Raji (cell line): ENCODE data around the gene BMPER.

Source experiments
- POLR2A ChIP-seq: IDR thresholded peaks from 2 replicates; pipeline ENCODE4 v1.6.1; 2011; ENCODE audit warnings: low read depth, low read length, control low read depth; ENCODE audit not compliant: insufficient read depth

BMPER gene

GRCh38 chr7:33964417-33965182 lies 59.3 kb downstream of the BMPER start:
- no peak for TF ChIP-seq POLR2A

- TF ChIP-seq POLR2A, result no peak
Observed at GRCh38 chr7:33965183-33965744, 59.9 kb downstream of the BMPER start.

GRCh38 chr7:33968591-33968990 lies 63.3 kb downstream of the BMPER start:
- no peak for TF ChIP-seq POLR2A

- TF ChIP-seq POLR2A, result no peak
Observed at GRCh38 chr7:33970536-33970935, 65.2 kb downstream of the BMPER start.

GRCh38 chr7:33971106-33971505 lies 65.8 kb downstream of the BMPER start:
- TF ChIP-seq POLR2A, result no peak

- TF ChIP-seq POLR2A, result no peak
Observed at GRCh38 chr7:33973231-33974015, 68.1 kb downstream of the BMPER start.

GRCh38 chr7:33979300-33979806 lies 74.0 kb downstream of the BMPER start:
- TF ChIP-seq POLR2A, result no peak

- no peak for TF ChIP-seq POLR2A
Observed at GRCh38 chr7:33979807-33980355, 74.5 kb downstream of the BMPER start.

GRCh38 chr7:33981226-33981625 lies 75.9 kb downstream of the BMPER start:
- no peak for TF ChIP-seq POLR2A

- TF ChIP-seq POLR2A, result no peak
Observed at GRCh38 chr7:33981671-33982424, 76.5 kb downstream of the BMPER start.

GRCh38 chr7:33982425-33982786 lies 77.1 kb downstream of the BMPER start:
- TF ChIP-seq POLR2A, result no peak

GRCh38 chr7:33986451-33986850 lies 81.1 kb downstream of the BMPER start:
- no peak for TF ChIP-seq POLR2A

- no peak for TF ChIP-seq POLR2A
Observed at GRCh38 chr7:33986951-33987947, 81.9 kb downstream of the BMPER start.

- TF ChIP-seq POLR2A, result no peak
Observed at GRCh38 chr7:33996899-33997298, 91.6 kb downstream of the BMPER start.
